Pulmonary artery endothelial cell (primary cell): ENCODE results near the gene ZNF184. TPM values are rescaled to one million over a fixed set of nuclear protein-coding genes. Genes with fewer than 3 reads are reported as not detected.

Experiments
- DNase-seq: peaks from one replicate; pipeline ENCODE4 v3.0.0-alpha.2; 2011; ENCODE audit warnings: low read depth, low spot score
- total RNA-seq: library from RNA; depleted of rRNA; stranded (reverse); fragments of >200 nt; gene quantifications from 2 replicates; pipeline ENCODE4 v1.2.3, GENCODE V29; 2014

ZNF184 gene
- total RNA-seq, 1 donor from 2014 or later = 6.9 TPM

DNA sequence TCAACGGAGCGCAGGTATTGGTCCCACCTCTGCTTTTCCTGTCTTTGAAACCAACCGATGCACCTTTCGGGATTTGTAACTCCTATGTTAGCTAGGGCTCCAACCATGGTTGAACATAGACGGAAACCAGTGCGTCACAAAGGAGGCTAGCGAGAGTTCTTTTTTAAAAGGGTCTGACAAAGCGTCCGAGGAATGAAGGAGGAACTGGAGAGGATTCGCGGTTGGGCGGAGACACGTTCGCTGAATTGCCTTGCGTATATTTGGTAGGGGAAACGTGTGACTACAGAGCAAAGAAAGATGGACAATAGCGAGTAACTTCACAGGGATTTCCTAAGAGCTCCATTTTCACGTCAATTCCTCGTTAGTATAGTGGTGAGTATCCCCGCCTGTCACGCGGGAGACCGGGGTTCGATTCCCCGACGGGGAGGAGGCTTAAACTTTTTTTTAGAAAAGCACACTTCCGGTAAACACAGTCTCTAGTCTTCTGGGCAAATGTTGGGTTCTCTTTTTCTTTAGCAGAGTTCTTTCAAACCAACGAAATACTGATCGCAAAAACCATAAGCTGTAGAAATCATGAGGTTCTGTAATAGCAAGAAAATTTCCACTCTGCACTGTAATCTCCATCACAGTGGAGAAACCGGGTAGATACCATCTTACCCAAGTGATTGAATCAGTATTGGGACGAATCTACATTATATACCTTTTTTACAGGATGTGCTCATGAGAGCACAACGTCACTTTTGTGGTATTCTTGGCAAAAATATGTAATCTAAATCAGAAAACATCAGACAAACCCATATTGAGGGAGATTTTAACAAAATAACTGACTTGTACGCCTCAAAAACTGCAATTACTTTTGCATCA, 6.6 kb upstream of the ZNF184 start:
- DNase-seq = peak; percentile 76

DNA sequence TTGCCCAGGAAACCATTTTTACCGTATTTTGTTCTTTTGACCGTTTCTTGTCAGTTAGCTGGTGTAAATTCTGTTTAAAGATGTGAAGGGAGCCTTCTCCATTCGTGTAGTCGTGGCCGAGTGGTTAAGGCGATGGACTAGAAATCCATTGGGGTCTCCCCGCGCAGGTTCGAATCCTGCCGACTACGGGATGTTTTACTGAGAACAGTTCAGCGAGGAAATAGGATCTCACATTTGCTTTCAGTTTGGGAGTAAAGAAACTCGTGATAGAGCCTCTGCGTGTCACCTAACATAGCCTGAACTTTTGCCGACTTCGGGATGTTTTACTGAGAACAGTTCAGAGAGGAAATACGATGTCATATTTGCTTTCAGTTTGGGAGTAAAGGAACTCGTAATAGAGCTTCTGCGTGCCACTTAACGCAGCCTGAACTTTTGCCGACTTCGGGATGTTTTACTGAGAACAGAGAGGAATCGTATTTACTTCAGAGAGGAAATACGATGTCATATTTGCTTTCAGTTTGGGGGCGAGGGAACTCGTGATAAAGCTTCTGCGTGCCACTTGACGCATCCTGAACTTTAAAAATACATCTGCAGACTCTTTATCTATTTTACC, 5.9 kb upstream of the ZNF184 start:
- peak; percentile 48 for DNase-seq

- no peak for DNase-seq
These were observed 5.3 kb upstream of the ZNF184 start for GRCh38 chr6:27478141-27478705.

DNA sequence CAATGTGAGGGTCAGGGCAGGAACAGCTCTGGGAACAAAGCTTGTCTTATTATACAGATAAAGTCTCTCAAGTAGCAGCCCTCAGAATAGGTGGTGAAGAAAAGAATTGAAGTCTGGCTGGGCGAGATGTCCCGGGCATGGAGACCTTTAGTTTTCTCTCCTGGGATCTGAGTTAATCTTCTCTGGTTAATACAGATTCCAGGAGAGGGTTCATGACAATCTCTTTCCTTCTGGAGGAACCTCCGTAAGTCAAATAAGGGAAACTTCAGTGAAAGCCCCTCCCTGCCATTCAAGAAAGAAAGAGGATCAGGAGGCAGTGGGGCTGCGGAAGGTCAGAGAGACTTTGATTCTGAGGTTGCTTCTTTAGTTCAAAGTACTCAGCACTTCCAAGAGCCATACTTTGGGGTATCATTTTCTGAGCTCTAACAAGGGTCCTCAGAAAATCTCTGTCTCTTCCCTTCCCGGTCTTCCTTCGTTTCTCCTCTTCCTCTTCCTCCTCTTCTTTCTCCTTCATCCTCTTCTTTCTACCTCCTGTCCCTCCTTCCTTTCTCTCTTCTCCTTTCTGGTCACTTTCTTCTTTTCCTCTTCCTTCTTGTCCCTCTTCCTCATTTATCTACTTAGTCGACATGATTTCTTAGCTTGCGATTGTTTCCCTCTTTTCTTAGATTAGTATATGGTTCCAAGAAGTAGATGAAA, 4.6 kb upstream of the ZNF184 start:
- no peak for DNase-seq

- no peak for DNase-seq
These were observed 3.2 kb upstream of the ZNF184 start for GRCh38 chr6:27476090-27476489.

DNA sequence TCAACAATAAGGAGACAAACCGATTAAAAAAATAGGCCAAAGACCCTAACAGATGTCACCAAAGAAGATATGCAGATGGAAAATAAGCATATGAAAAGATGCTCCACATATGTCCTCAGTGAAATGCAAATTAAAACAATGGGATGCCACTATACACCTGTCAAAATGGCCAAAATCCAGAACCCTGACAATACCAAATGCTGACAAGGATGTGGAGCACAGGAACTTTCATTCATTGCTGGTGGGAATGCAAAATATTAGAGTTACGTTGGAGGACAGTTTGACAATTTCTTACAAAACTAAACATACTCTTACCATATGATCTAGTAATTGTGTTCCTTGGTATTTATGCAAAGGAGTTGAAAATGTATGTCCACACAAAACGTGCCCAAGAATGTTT, 1.8 kb upstream of the ZNF184 start:
- no peak for DNase-seq

GRCh38 chr6:27474172-27474465, 1.2 kb upstream of the ZNF184 start:
- DNase-seq = no peak

GRCh38 chr6:27472182-27472616, 706 bp downstream of the ZNF184 start:
- DNase-seq = peak; percentile 36

GRCh38 chr6:27471365-27472115, 1.4 kb downstream of the ZNF184 start:
- no peak for DNase-seq

DNA sequence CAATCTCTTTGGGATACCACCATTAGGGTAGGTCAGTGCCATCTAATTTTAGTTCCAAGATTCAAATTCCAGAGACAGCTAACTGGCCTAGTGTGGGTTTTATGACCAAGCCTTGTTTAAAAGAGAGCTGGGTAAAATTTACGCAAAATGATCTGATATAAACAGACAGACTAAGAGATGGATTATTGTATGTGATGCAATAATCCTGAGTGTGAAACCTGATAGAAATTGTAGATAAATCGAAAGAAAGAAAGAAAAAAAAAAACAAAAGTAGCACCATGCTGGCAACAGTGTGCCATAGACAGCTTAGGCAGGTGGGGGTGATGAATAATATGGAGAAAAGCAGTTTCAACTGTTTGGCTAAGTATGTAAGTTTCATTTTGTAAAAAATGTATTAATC, 2.9 kb downstream of the ZNF184 start:
- no peak for DNase-seq

- no peak for DNase-seq
These were observed 4.6 kb downstream of the ZNF184 start for GRCh38 chr6:27468334-27468733.

- no peak for DNase-seq
These were observed 20.4 kb downstream of the ZNF184 start for GRCh38 chr6:27452496-27452897.

DNA sequence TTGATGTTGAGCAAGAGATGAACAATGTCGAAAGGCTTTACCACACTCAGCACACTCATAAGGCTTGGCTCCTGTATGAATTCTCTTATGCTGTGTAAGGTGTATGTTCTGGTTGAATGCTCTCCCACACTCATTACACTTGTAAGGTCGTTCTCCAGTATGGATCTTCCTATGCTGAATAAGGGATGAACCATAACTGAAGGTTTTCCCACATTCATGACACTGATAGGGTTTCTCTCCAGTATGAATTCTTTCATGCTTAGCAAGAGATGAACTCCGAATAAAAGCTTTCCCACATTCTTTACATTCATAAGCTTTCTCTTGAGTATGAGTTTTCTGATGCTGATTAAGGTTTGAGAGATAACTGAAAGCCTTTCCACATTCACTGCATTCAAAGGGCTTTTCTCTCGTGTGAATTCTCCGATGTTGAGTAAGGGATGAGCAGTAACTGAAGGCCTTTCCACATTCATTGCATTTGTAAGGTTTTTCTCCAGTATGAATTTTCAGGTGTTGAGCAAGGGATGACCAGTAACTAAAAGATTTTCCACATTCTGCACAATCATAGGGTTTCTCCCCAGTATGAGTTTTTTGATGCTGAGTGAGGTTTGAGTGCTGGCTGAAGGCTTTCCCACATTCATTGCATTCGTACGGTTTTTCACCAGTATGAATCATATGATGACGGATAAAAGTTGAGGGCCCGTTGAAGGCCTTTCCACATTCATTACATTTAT, 21.1 kb downstream of the ZNF184 start:
- no peak for DNase-seq

GRCh38 chr6:27448456-27448855, 24.4 kb downstream of the ZNF184 start:
- no peak for DNase-seq

GRCh38 chr6:27442932-27443331, 30.0 kb downstream of the ZNF184 start:
- DNase-seq = no peak

GRCh38 chr6:27441001-27441400, 31.9 kb downstream of the ZNF184 start:
- no peak for DNase-seq

GRCh38 chr6:27439371-27439770, 33.5 kb downstream of the ZNF184 start:
- DNase-seq = no peak

- no peak for DNase-seq
These were observed 39.2 kb downstream of the ZNF184 start for GRCh38 chr6:27433714-27434113.

DNA sequence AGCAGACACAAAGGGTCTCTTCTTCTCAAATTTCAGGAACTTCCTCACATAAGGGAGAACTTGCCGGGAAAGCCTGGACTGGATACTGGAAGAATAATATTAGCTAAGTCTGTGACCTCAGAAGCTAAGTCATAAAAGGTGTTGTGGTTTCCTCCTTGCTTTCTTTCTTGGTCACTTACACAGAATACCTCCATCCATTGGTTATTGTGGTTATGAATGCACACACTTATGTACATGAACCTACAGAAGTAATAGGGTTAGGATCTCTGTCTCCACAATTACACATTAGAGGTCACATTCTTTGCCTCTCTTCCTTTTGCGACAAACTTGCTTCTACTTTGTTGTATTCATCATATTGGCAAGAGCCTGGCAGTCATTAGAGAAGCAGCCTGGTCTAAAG, 43.9 kb downstream of the ZNF184 start:
- DNase-seq = no peak

DNA sequence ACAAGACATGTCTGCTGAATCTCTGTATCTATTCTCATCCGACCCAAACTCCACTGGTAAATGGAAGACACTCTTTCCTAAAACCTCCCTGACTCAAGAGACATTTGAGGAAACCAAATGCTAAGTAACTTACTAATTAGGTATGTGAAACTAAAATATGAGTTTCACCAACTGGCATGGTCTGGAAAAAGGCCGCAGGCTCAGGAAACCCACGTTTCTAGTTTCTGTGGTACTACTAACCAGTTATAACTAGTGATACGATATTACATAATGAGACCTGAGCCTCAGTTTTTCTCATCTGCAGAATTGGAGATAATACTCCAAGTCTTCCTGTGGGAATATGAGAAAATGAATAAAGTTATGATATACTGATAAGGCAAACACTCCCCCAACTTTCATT, 44.4 kb downstream of the ZNF184 start:
- DNase-seq = no peak
